A673 (cell line): ENCODE results near the gene KLF11. TPM values are rescaled to one million over a fixed set of nuclear protein-coding genes. Genes with fewer than 3 reads are reported as not detected.

Experiments used
- BruUV-seq: library from RNA; stranded (reverse); fragments of 400-500 nt; replicated peaks from 2 replicates; lab custom pipeline; 2021; lab: Mats Ljungman, UMichigan
- CTCF ChIA-PET: fragments of 300-600 bp; sonication (Branson Sonifier 250); formaldehyde crosslinking; loops from one replicate; lab custom pipeline; 2022; ENCODE audit warnings: antibody characterized with exemption; lab: Charles Lee
- POLR2A ChIA-PET: fragments of 300-600 bp; sonication (Branson Sonifier 250); formaldehyde crosslinking; loops from one replicate; lab custom pipeline; 2022; ENCODE audit warnings: antibody characterized with exemption; ENCODE audit not compliant: low non-redundant PET; lab: Charles Lee
- DNase-seq: peaks from one replicate; pipeline ENCODE4 v3.0.0-alpha.2; 2015; ENCODE audit warnings: low spot score
- H3K27ac ChIP-seq: fragments of 200-600 bp; sonication (generic); 2 replicates; pipeline ENCODE4 v1.5.1; 2016; ENCODE audit warnings: mixed run types, low read depth, mild to moderate bottlenecking, mixed read lengths, antibody characterized with exemption, low read length; ENCODE audit not compliant: poor library complexity, severe bottlenecking
- H3K27me3 ChIP-seq: fragments of 200-600 bp; sonication (generic); replicated peaks from 2 replicates; pipeline ENCODE4 v1.6.1; 2017; ENCODE audit warnings: mixed run types, low read depth, mild to moderate bottlenecking, mixed read lengths, antibody characterized with exemption, low read length; ENCODE audit not compliant: insufficient read depth, poor library complexity
- H3K36me3 ChIP-seq: fragments of 200-600 bp; sonication (generic); 2 replicates; pipeline ENCODE4 v1.6.1; 2016; ENCODE audit warnings: mixed run types, mild to moderate bottlenecking, mixed read lengths, antibody characterized with exemption, low read length; ENCODE audit not compliant: insufficient read depth, poor library complexity, severe bottlenecking
- H3K4me1 ChIP-seq: fragments of 200-600 bp; sonication (generic); 2 replicates; pipeline ENCODE4 v1.6.1; 2017; ENCODE audit warnings: mixed run types, mild to moderate bottlenecking, mixed read lengths, antibody characterized with exemption, low read length; ENCODE audit not compliant: insufficient read depth, poor library complexity, severe bottlenecking
- H3K4me3 ChIP-seq: fragments of 200-600 bp; sonication (generic); 2 replicates; pipeline ENCODE4 v1.5.1; 2016; ENCODE audit warnings: low read depth, mixed run types, mild to moderate bottlenecking, mixed read lengths, low read length; ENCODE audit not compliant: poor library complexity, severe bottlenecking
- H3K9me3 ChIP-seq: fragments of 200-600 bp; sonication (generic); 2 replicates; pipeline ENCODE4 v1.6.1; 2016; ENCODE audit warnings: mixed run types, low read depth, mild to moderate bottlenecking, mixed read lengths, antibody characterized with exemption, low read length; ENCODE audit not compliant: poor library complexity, severe bottlenecking
- CTCF ChIP-seq: fragments of 300-800, 200-600 bp; sonication (generic); conservative IDR thresholded peaks from 2 replicates; pipeline ENCODE4 v1.5.1; 2017; ENCODE audit warnings: low read depth, mild to moderate bottlenecking, antibody characterized with exemption, low read length, moderate library complexity, mixed read lengths
- EZH2 ChIP-seq: fragments of 200-600 bp; sonication (generic); IDR thresholded peaks from 2 replicates; pipeline ENCODE4 v1.6.1; 2017; ENCODE audit warnings: borderline replicate concordance, low read depth, mild to moderate bottlenecking, mixed read lengths, antibody characterized with exemption, low read length; ENCODE audit not compliant: poor library complexity, severe bottlenecking
- intact Hi-C: fragments of 100-400 bp; cut with micrococcal nuclease; formaldehyde crosslinking; loops from one replicate; pipeline ENCODE4 v1.10.0; 2022; ENCODE audit not compliant: unreplicated experiment
- total RNA-seq: library from RNA; stranded (reverse); gene quantifications from 2 replicates; pipeline ENCODE4 v1.2.3, GENCODE V29; 2021

The KLF11 gene
- total RNA-seq, 1 experiment from 2014 or later = 3.0 TPM

GRCh38 chr2:10027660-10028330 is 15.6 kb upstream of the KLF11 start:
- H3K4me3 ChIP-seq = no peak overlapping the region
- H3K27me3 ChIP-seq = no peaks in the 10 kb centered on the region
- no peak for DNase-seq
- no TSS peak for BruUV-seq
- ChIA-PET POLR2A (no interaction called here), CTCF (interaction anchor here (0.7 kb wide), 1 partner anchor 258 kb away, joined by 3 read pairs; no protein-coding TSS in a partner anchor)
- no peaks in the 10 kb centered on the region for H3K36me3 ChIP-seq
- peaks cover 11% of the 10 kb centered on the region for H3K4me1 ChIP-seq
- no peak overlapping the region for H3K27ac ChIP-seq
- intact Hi-C loops = loop anchor here (5.0 kb wide), 1 partner anchor 35 kb away; no protein-coding TSS in a partner anchor
- TF ChIP-seq EZH2 (no peak), CTCF (no peak)
- H3K9me3 ChIP-seq = no peaks in the 10 kb centered on the region

GRCh38 chr2:10028407-10028987 is 14.9 kb upstream of the KLF11 start:
- H3K9me3 ChIP-seq = no peaks in the 10 kb centered on the region
- peaks cover 11% of the 10 kb centered on the region for H3K4me1 ChIP-seq
- no peaks in the 10 kb centered on the region for H3K36me3 ChIP-seq
- ChIA-PET POLR2A (no interaction called here), CTCF (interaction anchor here (0.7 to 1.7 kb wide), 2 partner anchors 44 to 258 kb away, joined by 3 to 12 read pairs; no protein-coding TSS in a partner anchor)
- TF ChIP-seq CTCF (no peak), EZH2 (no peak)
- DNase-seq = no peak
- H3K27me3 ChIP-seq = no peaks in the 10 kb centered on the region
- intact Hi-C loops = loop anchor here (5.0 kb wide), 1 partner anchor 36 kb away; no protein-coding TSS in a partner anchor
- H3K4me3 ChIP-seq = no peak overlapping the region
- BruUV-seq = no TSS peak
- H3K27ac ChIP-seq = no peak overlapping the region

- intact Hi-C loops = loop anchor here (5.0 kb wide), 1 partner anchor 37 kb away; no protein-coding TSS in a partner anchor
- ChIA-PET POLR2A (no interaction called here), CTCF (interaction anchor here (1.2 to 1.7 kb wide), 2 partner anchors 43 to 45 kb away, joined by 9 to 12 read pairs; no protein-coding TSS in a partner anchor)
- TF ChIP-seq EZH2 (no peak), CTCF (no peak)
- H3K9me3 ChIP-seq = no peaks in the 10 kb centered on the region
- DNase-seq = peak; percentile 54
- peaks cover 11% of the 10 kb centered on the region for H3K4me1 ChIP-seq
- H3K4me3 ChIP-seq = no peak overlapping the region
- no peak overlapping the region for H3K27ac ChIP-seq
- no peaks in the 10 kb centered on the region for H3K36me3 ChIP-seq
- H3K27me3 ChIP-seq = no peaks in the 10 kb centered on the region
- no TSS peak for BruUV-seq
These were observed 14.1 kb upstream of the KLF11 start for GRCh38 chr2:10028988-10029874.
